ENCODE results near the gene GPR39.
"Not testable (repeated sequence)": the region's sequence is repeated elsewhere in the genome, so short reads cannot be mapped to it uniquely, and the experiment has no call there.

Gene GPR39

GRCh38 chr2:132383956-132384355 is 32.6 kb upstream of the GPR39 start:
- Histone ChIP-seq H3K4me1 (peaks cover 0 to 19% (median 11%) of the 10 kb centered on the region in 10 experiments; a peak in 14 of 20 replicates), H4K20me1 (no peaks in the 10 kb centered on the region), H3K36me3 (no peaks in the 10 kb centered on the region), H3K27ac (peak overlapping the region in 3 of 11 experiments; percentile 21 to 36 (median 25); a peak in 3 of 22 replicates), H3K4me3 (no peak overlapping the region), H3K4me2 (peak overlapping the region in 6 of 11 experiments; percentile 15 to 80 (median 68); a peak in 13 of 22 replicates), H3K9ac (peak overlapping the region in 1 of 11 experiments; percentile 6; a peak in 1 of 22 replicates), H3K9me3 (replicated peaks in 1 of 11) (peaks cover 0 to 19% (median 7%) of the 10 kb centered on the region in 11 experiments; a peak in 11 of 22 replicates), H3K27me3 (no peaks in the 10 kb centered on the region)
- no peak for TF ChIP-seq Cebpa-rat (IDR thresholded peaks at IDR 0.05)

- no peak for TF ChIP-seq Cebpa-rat (IDR thresholded peaks at IDR 0.05)
- no peaks in the 10 kb centered on the region for H3K36me3 ChIP-seq
- peak overlapping the region in 6 of 11 experiments; percentile 15 to 80 (median 68); a peak in 13 of 22 replicates for H3K4me2 ChIP-seq
- H3K4me3 ChIP-seq: no peak overlapping the region
- H3K9me3 ChIP-seq (replicated peaks in 1 of 11): peaks cover 0 to 20% (median 7%) of the 10 kb centered on the region in 11 experiments; a peak in 11 of 22 replicates
- H3K4me1 ChIP-seq: peaks cover 0 to 19% (median 11%) of the 10 kb centered on the region in 10 experiments; a peak in 14 of 20 replicates
- no peaks in the 10 kb centered on the region for H3K27me3 ChIP-seq
- H4K20me1 ChIP-seq: no peaks in the 10 kb centered on the region
- H3K9ac ChIP-seq: no peak overlapping the region
- peak overlapping the region in 3 of 11 experiments; percentile 21 to 36 (median 25); a peak in 3 of 22 replicates for H3K27ac ChIP-seq
Observed at GRCh38 chr2:132384491-132385151, 32.0 kb upstream of the GPR39 start.

DNA sequence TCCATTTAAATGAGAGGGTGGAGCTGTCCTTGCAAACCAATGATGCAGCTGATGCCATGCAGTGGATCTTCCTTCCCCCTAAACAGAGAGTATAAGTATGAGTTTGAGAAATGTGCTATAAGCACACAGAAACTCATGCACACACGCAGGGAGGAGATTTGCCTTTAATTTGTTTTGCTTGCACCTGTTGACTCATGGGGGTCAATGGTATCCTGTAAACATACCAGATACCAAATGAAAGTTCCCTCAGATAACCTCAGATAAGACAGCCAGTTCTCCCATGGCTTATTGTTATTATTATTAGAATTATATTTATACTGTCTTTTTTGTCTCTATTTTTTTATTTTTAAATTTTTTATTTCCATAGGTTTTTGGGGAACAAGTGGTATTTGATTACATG is 29.5 kb upstream of the GPR39 start:
- TF ChIP-seq Cebpa-rat (IDR thresholded peaks at IDR 0.05): no peak
- no peak overlapping the region for H3K9ac ChIP-seq

DNA sequence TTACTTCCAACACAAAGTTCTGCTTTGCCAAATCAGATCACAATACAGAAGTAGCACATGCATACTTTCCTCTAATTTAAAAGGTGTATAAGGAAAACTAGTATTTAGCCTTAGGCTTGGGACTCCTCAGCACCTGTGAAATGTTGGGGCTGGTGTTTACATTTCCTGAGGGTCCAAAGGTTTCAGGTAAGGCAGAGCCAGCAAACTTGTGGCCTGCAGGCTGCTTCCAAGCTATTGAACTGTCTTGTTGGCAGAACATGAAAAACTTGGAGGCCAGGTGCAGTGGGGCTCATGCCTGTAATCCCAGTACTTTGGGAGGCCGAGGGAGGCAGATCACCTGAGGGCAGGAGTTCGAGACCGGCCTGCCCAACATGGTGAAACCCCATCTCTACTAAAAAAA is 26.5 kb upstream of the GPR39 start:
- H3K36me3 ChIP-seq: no peaks in the 10 kb centered on the region
- peaks cover 0 to 3% (median 0%) of the 10 kb centered on the region in 10 experiments; a peak in 3 of 20 replicates for H3K4me1 ChIP-seq
- H3K9ac ChIP-seq: no peak overlapping the region
- no peaks in the 10 kb centered on the region for H4K20me1 ChIP-seq
- no peak for TF ChIP-seq Cebpa-rat (IDR thresholded peaks at IDR 0.05)
- no peak overlapping the region for H3K4me3 ChIP-seq
- no peak overlapping the region for H3K27ac ChIP-seq
- no peak overlapping the region for H3K4me2 ChIP-seq
- no peaks in the 10 kb centered on the region for H3K27me3 ChIP-seq
- peaks cover 0 to 9% (median 0%) of the 10 kb centered on the region in 11 experiments; a peak in 2 of 22 replicates for H3K9me3 ChIP-seq (replicated peaks in 1 of 11)

More for the DNA sequence above, 29.5 kb upstream of the GPR39 start:
- Histone ChIP-seq H3K27me3 (no peaks in the 10 kb centered on the region), H3K4me3 (no peak overlapping the region), H3K36me3 (no peaks in the 10 kb centered on the region), H3K9me3 (replicated peaks in 1 of 11) (peaks cover 0 to 9% (median 0%) of the 10 kb centered on the region in 11 experiments; a peak in 2 of 22 replicates), H3K4me1 (peaks cover 0 to 19% (median 11%) of the 10 kb centered on the region in 10 experiments; a peak in 14 of 20 replicates), H4K20me1 (no peaks in the 10 kb centered on the region), H3K27ac (no peak overlapping the region), H3K4me2 (no peak overlapping the region)

DNA sequence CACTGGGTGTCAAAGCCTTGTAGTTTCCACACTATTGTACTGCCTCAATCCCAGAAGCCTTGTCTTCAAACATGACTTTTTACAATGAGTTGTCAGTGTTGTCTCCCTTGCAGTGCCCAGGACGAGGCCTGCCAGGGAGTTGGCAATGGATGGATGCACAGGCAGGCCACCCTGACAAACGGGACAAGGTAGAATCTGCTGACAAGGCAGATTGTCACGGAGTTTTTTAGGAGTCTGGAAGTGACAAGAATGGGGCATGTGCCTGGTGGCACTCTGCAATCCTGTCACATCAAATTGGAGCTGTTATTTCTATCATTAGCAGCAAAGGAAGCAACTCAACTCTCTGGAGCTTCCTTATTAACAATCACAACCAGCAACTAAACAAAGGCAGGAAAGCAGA is 25.2 kb upstream of the GPR39 start:
- Histone ChIP-seq H4K20me1 (no peaks in the 10 kb centered on the region), H3K36me3 (no peaks in the 10 kb centered on the region), H3K27me3 (no peaks in the 10 kb centered on the region), H3K9ac (no peak overlapping the region), H3K4me1 (no peaks in the 10 kb centered on the region), H3K27ac (no peak overlapping the region), H3K9me3 (replicated peaks in 1 of 11) (peaks cover 0 to 9% (median 0%) of the 10 kb centered on the region in 11 experiments; a peak in 2 of 22 replicates), H3K4me2 (no peak overlapping the region), H3K4me3 (no peak overlapping the region)
- TF ChIP-seq Cebpa-rat (IDR thresholded peaks at IDR 0.05): no peak

GRCh38 chr2:132392221-132392620 is 24.4 kb upstream of the GPR39 start:
- Histone ChIP-seq H3K27me3 (no peaks in the 10 kb centered on the region), H3K9ac (no peak overlapping the region), H4K20me1 (no peaks in the 10 kb centered on the region), H3K4me3 (no peak overlapping the region), H3K4me1 (no peaks in the 10 kb centered on the region), H3K36me3 (no peaks in the 10 kb centered on the region), H3K9me3 (replicated peaks in 1 of 11) (peaks cover 0 to 9% (median 0%) of the 10 kb centered on the region in 11 experiments; a peak in 2 of 22 replicates), H3K4me2 (no peak overlapping the region), H3K27ac (no peak overlapping the region)
- no peak for TF ChIP-seq Cebpa-rat (IDR thresholded peaks at IDR 0.05)

- Histone ChIP-seq H3K36me3 (no peaks in the 10 kb centered on the region), H3K4me2 (no peak overlapping the region), H4K20me1 (no peaks in the 10 kb centered on the region), H3K27ac (no peak overlapping the region), H3K27me3 (no peaks in the 10 kb centered on the region), H3K9me3 (replicated peaks in 1 of 11) (peaks cover 0 to 9% (median 0%) of the 10 kb centered on the region in 11 experiments; a peak in 2 of 22 replicates), H3K4me1 (no peaks in the 10 kb centered on the region), H3K4me3 (no peak overlapping the region), H3K9ac (no peak overlapping the region)
- TF ChIP-seq Cebpa-rat (IDR thresholded peaks at IDR 0.05): no peak
Observed at GRCh38 chr2:132392879-132393278, 23.7 kb upstream of the GPR39 start.

- H3K9ac ChIP-seq; H3K4me1 ChIP-seq; H3K4me2 ChIP-seq; H3K36me3 ChIP-seq; H3K27ac ChIP-seq; H3K9me3 ChIP-seq (replicated peaks in 1 of 11); H3K27me3 ChIP-seq; H3K4me3 ChIP-seq; H4K20me1 ChIP-seq: not testable (repeated sequence)
Observed at GRCh38 chr2:132397042-132397441, 19.6 kb upstream of the GPR39 start.

- Histone ChIP-seq H3K4me3 (no peak overlapping the region), H3K27ac (no peak overlapping the region), H3K9me3 (replicated peaks in 1 of 11) (peaks cover 0 to 4% (median 2%) of the 10 kb centered on the region in 11 experiments; a peak in 6 of 22 replicates), H4K20me1 (no peaks in the 10 kb centered on the region), H3K9ac (no peak overlapping the region), H3K4me2 (no peak overlapping the region), H3K27me3 (no peaks in the 10 kb centered on the region), H3K4me1 (no peaks in the 10 kb centered on the region), H3K36me3 (no peaks in the 10 kb centered on the region)
- no peak for TF ChIP-seq Cebpa-rat (IDR thresholded peaks at IDR 0.05)
Observed at GRCh38 chr2:132400169-132400900, 16.3 kb upstream of the GPR39 start.

Measured in BLaER1 treated with 17β-estradiol and CSF1 and Interleukin-3, amounts not matched to agents 10 nM and 100 nM (cell line).